Mesenchymal stem cell (in vitro differentiated cells and primary cell): ENCODE measurements around the gene SAP30L.

ENCODE experiments used
- DNase-seq: peaks from one replicate; pipeline ENCODE4 v3.0.0-alpha.2; 2013
- H2AFZ ChIP-seq: one replicate; pipeline ENCODE4 v1.6.1; 2013; ENCODE audit warnings: low read depth, mild to moderate bottlenecking, control low read depth, inconsistent platforms, low read length, moderate library complexity
- H2AK5ac ChIP-seq: 2 replicates; pipeline ENCODE4 v1.6.1; 2013; ENCODE audit warnings: low read length, moderate library complexity, mild to moderate bottlenecking, inconsistent platforms; ENCODE audit not compliant: severe bottlenecking
- H2BK120ac ChIP-seq: one replicate; pipeline ENCODE4 v1.6.1; 2013; ENCODE audit warnings: low read depth, mild to moderate bottlenecking, inconsistent platforms, low read length, moderate library complexity
- H2BK12ac ChIP-seq, 2 experiments: one replicate each; pipeline ENCODE4 v1.6.1; 2013; ENCODE audit warnings: inconsistent platforms in 2 of 2, low read length in 2 of 2, mild to moderate bottlenecking in 2 of 2, moderate library complexity in 2 of 2, control low read depth in 1 of 2
- H2BK15ac ChIP-seq: one replicate; pipeline ENCODE4 v1.6.1; 2013; ENCODE audit warnings: mild to moderate bottlenecking, low read depth, inconsistent platforms; ENCODE audit not compliant: poor library complexity, severe bottlenecking
- H2BK5ac ChIP-seq: 2 replicates; pipeline ENCODE4 v1.6.1; 2013; ENCODE audit warnings: low read depth, mild to moderate bottlenecking, low read length, control low read depth, inconsistent platforms; ENCODE audit not compliant: poor library complexity, severe bottlenecking
- H3K14ac ChIP-seq, 2 experiments: one replicate each; pipeline ENCODE4 v1.6.1; 2013; ENCODE audit warnings: inconsistent platforms in 2 of 2, low read length in 2 of 2, control low read depth in 1 of 2, mild to moderate bottlenecking in 1 of 2, moderate library complexity in 1 of 2
- H3K18ac ChIP-seq, 2 experiments: one replicate each; pipeline ENCODE4 v1.6.1; 2013; ENCODE audit warnings: inconsistent platforms in 2 of 2, low read length in 2 of 2, control low read depth in 1 of 2, low read depth in 1 of 2, mild to moderate bottlenecking in 1 of 2
- H3K23ac ChIP-seq, 2 experiments: one replicate each; pipeline ENCODE4 v1.6.1; 2013; ENCODE audit warnings: inconsistent platforms in 2 of 2, low read length in 2 of 2, mild to moderate bottlenecking in 2 of 2, moderate library complexity in 2 of 2, control low read depth in 1 of 2
- H3K27ac ChIP-seq: 2 replicates; pipeline ENCODE4 v1.5.1; 2013; ENCODE audit warnings: mild to moderate bottlenecking, moderate library complexity, low read length, control low read depth, inconsistent platforms; ENCODE audit not compliant: poor library complexity, severe bottlenecking
- H3K27me3 ChIP-seq, 2 experiments: 2 replicates each; pipeline versions ENCODE4 v1.6.1 to v1.7.0; 2013; ENCODE audit warnings: low read length in 2 of 2, mild to moderate bottlenecking in 2 of 2, moderate library complexity in 2 of 2, control low read depth in 1 of 2, inconsistent platforms in 1 of 2; ENCODE audit not compliant: control insufficient read depth in 1 of 2, insufficient read depth in 1 of 2
- H3K36me3 ChIP-seq, 2 experiments: 2 replicates each; pipeline versions ENCODE4 v1.6.1 to v1.7.0; 2013; ENCODE audit warnings: low read length in 2 of 2, control low read depth in 1 of 2, inconsistent platforms in 1 of 2, low read depth in 1 of 2, mild to moderate bottlenecking in 1 of 2; ENCODE audit not compliant: insufficient read depth in 2 of 2, control insufficient read depth in 1 of 2
- H3K4ac ChIP-seq, 2 experiments: one replicate each; pipeline ENCODE4 v1.6.1; 2013; ENCODE audit warnings: inconsistent platforms in 2 of 2, low read length in 2 of 2, mild to moderate bottlenecking in 2 of 2, moderate library complexity in 2 of 2, control low read depth in 1 of 2, low read depth in 1 of 2
- H3K4me1 ChIP-seq: 2 replicates; pipeline ENCODE4 v1.6.1; 2013; ENCODE audit warnings: low read depth, low read length, control low read depth; ENCODE audit not compliant: control insufficient read depth, insufficient read depth
- H3K4me2 ChIP-seq: 2 replicates; pipeline ENCODE4 v1.6.1; 2013; ENCODE audit warnings: low read length, mild to moderate bottlenecking, inconsistent platforms; ENCODE audit not compliant: poor library complexity, severe bottlenecking
- H3K4me3 ChIP-seq, 2 experiments: 2 replicates each; pipeline versions ENCODE4 v1.5.1 to v1.7.0; 2013; ENCODE audit warnings: low read length in 2 of 2, mild to moderate bottlenecking in 2 of 2, control low read depth in 1 of 2, low read depth in 1 of 2; ENCODE audit not compliant: insufficient read depth in 1 of 2
- H3K79me1 ChIP-seq: replicated peaks from 2 replicates; pipeline ENCODE4 v1.6.1; 2013; ENCODE audit warnings: mild to moderate bottlenecking, control low read depth, low read length, inconsistent platforms; ENCODE audit not compliant: poor library complexity, severe bottlenecking
- H3K9ac ChIP-seq: 2 replicates; pipeline ENCODE4 v1.7.0; 2013; ENCODE audit warnings: mild to moderate bottlenecking, low read length, moderate library complexity
- H3K9me3 ChIP-seq: 2 replicates; pipeline ENCODE4 v1.7.0; 2013; ENCODE audit warnings: mild to moderate bottlenecking, low read length; ENCODE audit not compliant: control insufficient read depth
- H4K8ac ChIP-seq: one replicate; pipeline ENCODE4 v1.6.1; 2013; ENCODE audit warnings: inconsistent platforms, mild to moderate bottlenecking, low read length, moderate library complexity
- H4K91ac ChIP-seq: one replicate; pipeline ENCODE4 v1.6.1; 2013; ENCODE audit warnings: mild to moderate bottlenecking, low read length, inconsistent platforms
- WGBS: methylation state at CpG from one replicate; pipeline ENCODE4 v1.1.7; 2013; ENCODE audit warnings: mixed read lengths; 5-methylcytosine and 5-hydroxymethylcytosine counted together

The SAP30L gene

GRCh38 chr5:154435226-154435625 lies 10.6 kb upstream of the SAP30L start:
- no peak overlapping the region for H3K4ac ChIP-seq

GRCh38 chr5:154437281-154437965 lies 8.4 kb upstream of the SAP30L start:
- no peak overlapping the region for H3K23ac ChIP-seq
- no peak overlapping the region for H3K9ac ChIP-seq
- no peak overlapping the region for H3K4me2 ChIP-seq
- H3K9me3 ChIP-seq = no peaks in the 10 kb centered on the region
- H2BK5ac ChIP-seq = no peak overlapping the region
- H3K4me1 ChIP-seq = no peaks in the 10 kb centered on the region
- H3K14ac ChIP-seq = no peak overlapping the region
- no peak overlapping the region for H4K8ac ChIP-seq
- H3K27me3 ChIP-seq = no peaks in the 10 kb centered on the region
- H3K27ac ChIP-seq = no peak overlapping the region
- no peak overlapping the region for H2BK15ac ChIP-seq
- no peak overlapping the region for H3K4ac ChIP-seq
- H3K79me1 ChIP-seq = peaks cover 3% of the 10 kb centered on the region
- H2BK12ac ChIP-seq = no peak overlapping the region
- 86% methylated on average over 5 of the region's 5 CpGs for WGBS
- H3K36me3 ChIP-seq = peaks cover 19 to 79% of the 10 kb centered on the region in 2 experiments
- H2BK120ac ChIP-seq = no peak overlapping the region
- no peak overlapping the region for H2AK5ac ChIP-seq
- H2AFZ ChIP-seq = no peak overlapping the region
- no peak for DNase-seq
- no peak overlapping the region for H3K4me3 ChIP-seq
- no peak overlapping the region for H3K18ac ChIP-seq
- no peak overlapping the region for H4K91ac ChIP-seq

More at GRCh38 chr5:154435226-154435625, 10.6 kb upstream of the SAP30L start:
- no peak overlapping the region for H4K8ac ChIP-seq
- H3K23ac ChIP-seq = no peak overlapping the region
- H2AK5ac ChIP-seq = no peak overlapping the region
- DNase-seq = no peak
- no peak overlapping the region for H3K9ac ChIP-seq
- H3K18ac ChIP-seq = no peak overlapping the region
- H2BK15ac ChIP-seq = no peak overlapping the region
- no peak overlapping the region for H2BK5ac ChIP-seq
- H3K79me1 ChIP-seq = peaks cover 2% of the 10 kb centered on the region
- H3K4me2 ChIP-seq = no peak overlapping the region
- peaks cover 15 to 58% of the 10 kb centered on the region in 2 experiments for H3K36me3 ChIP-seq
- WGBS = 100% methylated on average over 2 of the region's 3 CpGs
- H3K4me3 ChIP-seq = no peak overlapping the region
- H4K91ac ChIP-seq = no peak overlapping the region
- no peaks in the 10 kb centered on the region for H3K4me1 ChIP-seq
- H2BK120ac ChIP-seq = no peak overlapping the region
- no peak overlapping the region for H2BK12ac ChIP-seq
- H3K9me3 ChIP-seq = no peaks in the 10 kb centered on the region
- no peaks in the 10 kb centered on the region for H3K27me3 ChIP-seq
- H2AFZ ChIP-seq = no peak overlapping the region
- H3K14ac ChIP-seq = no peak overlapping the region
- no peak overlapping the region for H3K27ac ChIP-seq

- H3K4ac ChIP-seq = no peak overlapping the region
- H3K23ac ChIP-seq = no peak overlapping the region
- H3K79me1 ChIP-seq = peaks cover 11% of the 10 kb centered on the region
Measured at GRCh38 chr5:154440540-154440939, 5.3 kb upstream of the SAP30L start.

DNA sequence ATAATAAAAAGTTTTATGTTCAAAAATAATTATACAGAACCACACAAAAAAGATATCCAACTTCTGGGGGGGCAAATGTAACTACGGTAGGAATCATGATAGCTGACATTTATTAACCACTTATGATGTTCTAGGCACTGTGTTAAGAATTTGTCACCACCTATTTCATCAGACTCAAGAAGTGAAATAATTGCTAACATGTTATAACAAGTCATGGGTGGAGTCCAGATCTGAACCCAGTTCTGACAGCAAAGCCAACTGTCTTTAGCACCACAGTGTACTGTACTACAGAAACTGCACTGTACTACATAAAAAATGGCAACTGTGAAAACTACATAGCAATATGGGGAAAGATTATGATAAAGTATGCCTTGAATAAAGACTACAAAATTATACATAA lies 3.0 kb upstream of the SAP30L start:
- Histone ChIP-seq H3K9me3 (no peaks in the 10 kb centered on the region), H2AK5ac (no peak overlapping the region), H3K4ac (no peak overlapping the region), H2AFZ (no peak overlapping the region), H3K79me1 (peaks cover 11% of the 10 kb centered on the region), H4K91ac (no peak overlapping the region), H3K9ac (no peak overlapping the region), H3K18ac (no peak overlapping the region), H2BK120ac (no peak overlapping the region), H3K4me1 (peaks cover 6% of the 10 kb centered on the region), H3K36me3 (peaks cover 11 to 49% of the 10 kb centered on the region in 2 experiments), H3K4me3 (no peak overlapping the region), H3K4me2 (no peak overlapping the region), H4K8ac (no peak overlapping the region), H2BK15ac (no peak overlapping the region), H2BK12ac (no peak overlapping the region), H2BK5ac (no peak overlapping the region), H3K27me3 (no peaks in the 10 kb centered on the region), H3K27ac (no peak overlapping the region), H3K14ac (no peak overlapping the region), H3K23ac (no peak overlapping the region)
- DNase-seq = no peak
- WGBS = 100% methylated on average over 1 of the region's 1 CpG

More at GRCh38 chr5:154440540-154440939, 5.3 kb upstream of the SAP30L start:
- Histone ChIP-seq H3K27ac (no peak overlapping the region), H3K9ac (no peak overlapping the region), H2BK120ac (no peak overlapping the region), H4K8ac (no peak overlapping the region), H3K9me3 (no peaks in the 10 kb centered on the region), H3K4me2 (no peak overlapping the region), H2BK15ac (no peak overlapping the region), H3K4me3 (no peak overlapping the region), H2BK5ac (no peak overlapping the region), H3K27me3 (no peaks in the 10 kb centered on the region), H2BK12ac (no peak overlapping the region), H3K36me3 (peaks cover 15 to 70% of the 10 kb centered on the region in 2 experiments), H3K4me1 (peaks cover 5% of the 10 kb centered on the region), H3K18ac (no peak overlapping the region), H3K14ac (no peak overlapping the region), H2AK5ac (no peak overlapping the region), H2AFZ (no peak overlapping the region), H4K91ac (no peak overlapping the region)
- DNase-seq = no peak
- WGBS = 90% methylated on average over 5 of the region's 5 CpGs
